Lower leg skin (tissue), 3 donors: ENCODE data around the gene GPC6.

Experiments used
- CTCF ChIP-seq, 3 donors: fragments of 450-650 bp; IDR thresholded peaks; one replicate each; pipeline ENCODE4 v1.5.1; 2016; ENCODE audit warnings: antibody characterized with exemption in 3 of 3, mild to moderate bottlenecking in 3 of 3, moderate library complexity in 2 of 3
- POLR2A ChIP-seq, 2 donors: fragments of 450-650 bp; IDR thresholded peaks; one replicate each; pipeline ENCODE4 v1.6.1; 2016 to 2017; ENCODE audit warnings: antibody characterized with exemption in 2 of 2, mild to moderate bottlenecking in 1 of 2, moderate library complexity in 1 of 2

- TF ChIP-seq CTCF (IDR thresholded peaks at IDR 0.05), result no peak
- TF ChIP-seq POLR2A (IDR thresholded peaks at IDR 0.05), result no peak
Observed at GRCh38 chr13:93502071-93502470, 275.5 kb downstream of the GPC6 start.
